A549 treated with dexamethasone at 1 μM for 4 hours (cell line): Measurements from ENCODE around the gene OSMR. TPM values are rescaled to one million over a fixed set of nuclear protein-coding genes. Genes with fewer than 3 reads are reported as not detected.

ENCODE experiments used
- total RNA-seq: library from RNA; stranded (reverse); fragments of 200-300 nt; extraction: Qiagen RNA extraction; gene quantifications from 5 replicates; pipeline ENCODE4 v1.2.3, GENCODE V29; 2022

The OSMR gene
- 52.0 to 72.9 TPM (median 67.0 TPM) in 5 replicates for total RNA-seq

DNA sequence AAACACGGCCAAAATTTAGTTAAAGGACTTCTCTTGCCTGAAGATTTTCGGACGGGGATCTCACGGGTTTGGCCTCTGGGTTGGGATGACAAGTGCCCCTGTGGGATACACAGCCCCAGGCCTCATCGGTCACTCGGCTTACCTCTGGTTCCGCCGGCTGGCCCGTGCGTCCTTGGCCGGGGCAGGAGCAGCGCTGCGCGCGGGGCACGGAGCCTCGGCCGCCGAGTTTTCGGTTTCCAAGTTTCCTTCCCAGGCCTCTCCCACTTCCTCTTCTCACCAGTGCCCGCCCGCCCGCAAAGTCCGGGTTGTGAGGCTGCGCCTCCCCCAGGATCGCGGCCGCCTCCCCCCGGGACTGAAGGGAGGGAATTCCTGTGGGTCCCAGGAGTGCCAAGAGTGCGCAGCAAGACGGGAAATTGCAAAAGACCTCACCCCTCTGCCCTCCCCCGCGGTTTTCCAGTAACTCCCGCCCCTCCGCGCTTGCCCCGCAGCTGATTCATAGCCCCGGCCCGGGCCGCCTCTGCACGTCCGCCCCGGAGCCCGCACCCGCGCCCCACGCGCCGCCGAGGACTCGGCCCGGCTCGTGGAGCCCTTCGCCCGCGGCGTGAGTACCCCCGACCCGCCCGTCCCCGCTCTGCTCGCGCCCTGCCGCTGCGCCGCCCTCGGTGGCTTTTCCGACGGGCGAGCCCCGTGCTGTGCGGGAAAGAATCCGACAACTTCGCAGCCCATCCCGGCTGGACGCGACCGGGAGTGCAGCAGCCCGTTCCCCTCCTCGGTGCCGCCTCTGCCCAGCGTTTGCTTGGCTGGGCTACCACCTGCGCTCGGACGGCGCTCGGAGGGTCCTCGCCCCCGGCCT lies at the start of gene OSMR:
Gene OSMR (plus strand): TSS at position 487 of the 853 bp plus-strand sequence. CDS start 23,033 bp downstream, outside the sequence.

Other genes starting within 250 kb of the OSMR start
- gene RICTOR, start 228.4 kb downstream of the OSMR start, total RNA-seq = 8.5 to 17.4 TPM (median 12.4 TPM) in 5 replicates